HEK293 (cell line): ENCODE measurements around the gene SLC17A3.

Experiments used
- CTCF ChIA-PET: fragments of 350-600 bp; formaldehyde crosslinking; extraction: SDS; loops from one replicate; lab custom pipeline; 2021; ENCODE audit warnings: antibody characterized with exemption; lab: Yijun Ruan, JAX
- POLR2A ChIA-PET: fragments of 300-600 bp; formaldehyde crosslinking; extraction: SDS; loops from one replicate; lab custom pipeline; 2020; ENCODE audit warnings: antibody characterized with exemption, inconsistent platforms; lab: Yijun Ruan, JAX
- H3K27ac ChIP-seq: fragments of 200-500 bp; sonication (Bioruptor generic); 2 replicates; pipeline ENCODE4 v1.5.1; 2014; ENCODE audit warnings: low read depth, low read length, control low read depth, inconsistent platforms; ENCODE audit errors: extremely low read depth
- H3K36me3 ChIP-seq, 2 experiments: fragments of 200-500 bp in 1 of 2; sonication (Bioruptor generic) in 1 of 2; 1 replicate in 1 of 2; 2 replicates in 1 of 2; pipeline ENCODE4 v1.5.1; 2014 to 2017; ENCODE audit warnings: inconsistent platforms in 2 of 2, low read length in 2 of 2; ENCODE audit not compliant: control insufficient read depth in 2 of 2, insufficient read depth in 1 of 2
- H3K4me1 ChIP-seq: fragments of 200-500 bp; sonication (Bioruptor generic); 2 replicates; pipeline ENCODE4 v1.5.1; 2014; ENCODE audit warnings: mild to moderate bottlenecking, low read length, inconsistent platforms; ENCODE audit not compliant: control insufficient read depth, insufficient read depth
- H3K4me3 ChIP-seq: 2 replicates; pipeline ENCODE4 v1.5.1; 2011; ENCODE audit warnings: low read depth, mild to moderate bottlenecking, control low read depth, low read length, moderate library complexity
- H3K9me3 ChIP-seq: fragments of 200-500 bp; sonication (Bioruptor generic); 2 replicates; pipeline ENCODE4 v1.5.1; 2014; ENCODE audit warnings: low read depth, low read length, inconsistent platforms; ENCODE audit not compliant: control insufficient read depth, insufficient read depth
- AEBP2 ChIP-seq: fragments of 450-650 bp; formaldehyde crosslinking; IDR thresholded peaks from 2 replicates; pipeline ENCODE4 v1.5.1; 2016; ENCODE audit warnings: missing biosample characterization, missing genetic modification characterization, borderline replicate concordance
- GLIS1 ChIP-seq: fragments of 450-650 bp; formaldehyde crosslinking; IDR thresholded peaks from 2 replicates; pipeline ENCODE4 v1.5.1; 2016; ENCODE audit warnings: missing biosample characterization, missing genetic modification characterization
- GLIS2 ChIP-seq: fragments of 450-650 bp; formaldehyde crosslinking; IDR thresholded peaks from 2 replicates; pipeline ENCODE4 v1.5.1; 2016; ENCODE audit warnings: missing biosample characterization, missing genetic modification characterization
- HIC1 ChIP-seq: fragments of 450-650 bp; formaldehyde crosslinking; IDR thresholded peaks from 2 replicates; pipeline ENCODE4 v1.5.1; 2016; ENCODE audit warnings: missing biosample characterization, missing genetic modification characterization
- INSM2 ChIP-seq: fragments of 450-650 bp; formaldehyde crosslinking; IDR thresholded peaks from 2 replicates; pipeline ENCODE4 v1.5.1; 2016; ENCODE audit warnings: missing biosample characterization, missing genetic modification characterization
- OSR2 ChIP-seq: fragments of 450-650 bp; formaldehyde crosslinking; IDR thresholded peaks from 2 replicates; pipeline ENCODE4 v1.5.1; 2016; ENCODE audit warnings: missing biosample characterization, missing genetic modification characterization
- PRDM10 ChIP-seq: fragments of 450-650 bp; formaldehyde crosslinking; IDR thresholded peaks from 2 replicates; pipeline ENCODE4 v1.5.1; 2016; ENCODE audit warnings: missing biosample characterization, missing genetic modification characterization
- SCRT1 ChIP-seq: fragments of 450-650 bp; formaldehyde crosslinking; IDR thresholded peaks from 2 replicates; pipeline ENCODE4 v1.5.1; 2016; ENCODE audit warnings: missing biosample characterization, missing genetic modification characterization, borderline replicate concordance
- ZFHX2 ChIP-seq: fragments of 450-650 bp; formaldehyde crosslinking; conservative IDR thresholded peaks from 2 replicates; pipeline ENCODE4 v1.5.1; 2016; ENCODE audit warnings: missing biosample characterization, missing genetic modification characterization
- ZFP3 ChIP-seq: fragments of 450-650 bp; formaldehyde crosslinking; IDR thresholded peaks from 2 replicates; pipeline ENCODE4 v1.5.1; 2016; ENCODE audit warnings: low read depth, missing biosample characterization, missing genetic modification characterization
- ZFP37 ChIP-seq: fragments of 450-650 bp; formaldehyde crosslinking; IDR thresholded peaks from 2 replicates; pipeline ENCODE4 v1.5.1; 2016; ENCODE audit warnings: missing biosample characterization, missing genetic modification characterization
- ZNF140 ChIP-seq: fragments of 450-650 bp; formaldehyde crosslinking; IDR thresholded peaks from 2 replicates; pipeline ENCODE4 v1.5.1; 2016; ENCODE audit warnings: missing biosample characterization, missing genetic modification characterization
- ZNF148 ChIP-seq: fragments of 450-650 bp; formaldehyde crosslinking; IDR thresholded peaks from 2 replicates; pipeline ENCODE4 v1.5.0; 2017; ENCODE audit warnings: missing biosample characterization, missing genetic modification characterization, borderline replicate concordance
- ZNF174 ChIP-seq: fragments of 450-650 bp; formaldehyde crosslinking; IDR thresholded peaks from 2 replicates; pipeline ENCODE4 v1.5.0; 2017; ENCODE audit warnings: missing biosample characterization, mild to moderate bottlenecking, missing genetic modification characterization
- ZNF2 ChIP-seq: fragments of 450-650 bp; formaldehyde crosslinking; IDR thresholded peaks from 2 replicates; pipeline ENCODE4 v1.5.1; 2016; ENCODE audit warnings: missing biosample characterization, missing genetic modification characterization
- ZNF274 ChIP-seq, 2 experiments: fragments of 200-500 bp in 1 of 2; fragments of 450-650 bp in 1 of 2; sonication (Bioruptor generic) in 1 of 2; formaldehyde crosslinking in 1 of 2; IDR thresholded peaks; 2 replicates each; pipeline versions ENCODE4 v1.5.1 to v1.6.1; 2014 to 2016; ENCODE audit warnings: borderline replicate concordance in 1 of 2, inconsistent platforms in 1 of 2, low read length in 1 of 2, missing biosample characterization in 1 of 2, missing genetic modification characterization in 1 of 2
- ZNF354C ChIP-seq: fragments of 450-650 bp; formaldehyde crosslinking; IDR thresholded peaks from 2 replicates; pipeline ENCODE4 v1.5.1; 2016; ENCODE audit warnings: missing biosample characterization, missing genetic modification characterization, low read depth, borderline replicate concordance
- ZNF426 ChIP-seq: fragments of 450-650 bp; formaldehyde crosslinking; IDR thresholded peaks from 2 replicates; pipeline ENCODE4 v1.5.1; 2017; ENCODE audit warnings: missing biosample characterization, missing genetic modification characterization, mild to moderate bottlenecking, inconsistent platforms, moderate library complexity
- ZNF580 ChIP-seq: fragments of 450-650 bp; formaldehyde crosslinking; IDR thresholded peaks from 2 replicates; pipeline ENCODE4 v1.5.1; 2016; ENCODE audit warnings: missing biosample characterization, missing genetic modification characterization
- ZNF596 ChIP-seq: fragments of 450-650 bp; IDR thresholded peaks from 2 replicates; pipeline ENCODE4 v1.5.0; 2018; ENCODE audit warnings: missing biosample characterization, mild to moderate bottlenecking, missing genetic modification characterization, moderate library complexity
- ZNF623 ChIP-seq: fragments of 450-650 bp; formaldehyde crosslinking; IDR thresholded peaks from 2 replicates; pipeline ENCODE4 v1.5.1; 2016; ENCODE audit warnings: missing biosample characterization, missing genetic modification characterization
- ZNF626 ChIP-seq: fragments of 450-650 bp; sonication (Bioruptor Pico); formaldehyde crosslinking; IDR thresholded peaks from 2 replicates; pipeline ENCODE4 v1.5.1; 2018; ENCODE audit warnings: missing biosample characterization, missing genetic modification characterization, inconsistent platforms
- ZNF629 ChIP-seq: fragments of 450-650 bp; formaldehyde crosslinking; IDR thresholded peaks from 2 replicates; pipeline ENCODE4 v1.5.1; 2017; ENCODE audit warnings: missing biosample characterization, missing genetic modification characterization
- ZNF791 ChIP-seq: fragments of 450-650 bp; formaldehyde crosslinking; IDR thresholded peaks from 2 replicates; pipeline ENCODE4 v1.5.1; 2016; ENCODE audit warnings: missing biosample characterization, missing genetic modification characterization

Gene SLC17A3

GRCh38 chr6:25874118-25874517 lies at the start of gene SLC17A3:
SLC17A3 (minus strand) TSS chr6:25874243; CDS start chr6:25868387, 5,856 bp downstream.
- Histone ChIP-seq H3K9me3 (no peaks in the 10 kb centered on the region), H3K36me3 (no peaks in the 10 kb centered on the region), H3K4me3 (no peak within 1 kb of the TSS), H3K27ac (no peak within 1 kb of the TSS), H3K4me1 (no peaks in the 10 kb centered on the region)
- no peak for TF ChIP-seq ZNF626
- no peak for TF ChIP-seq AEBP2
- TF ChIP-seq ZNF174 (tag by site-specific recombination) = no peak
- TF ChIP-seq ZNF354C (tag by site-specific recombination) = no peak
- no peak for TF ChIP-seq ZNF148
- no peak for TF ChIP-seq ZNF791 (tag by site-specific recombination)
- no peak for TF ChIP-seq GLIS1 (tag by site-specific recombination)
- TF ChIP-seq GLIS2 = no peak
- TF ChIP-seq SCRT1 (tag by site-specific recombination) = no peak
- no peak for TF ChIP-seq ZFHX2 (tag by site-specific recombination)
- TF ChIP-seq ZNF2 = no peak
- POLR2A ChIA-PET = no interaction called here
- CTCF ChIA-PET = interaction anchor here (0.7 to 1.2 kb wide), 3 partner anchors 17 to 317 kb away, joined by 3 to 6 read pairs (median 3); no protein-coding TSS in a partner anchor

- ChIA-PET POLR2A (no interaction called here), CTCF (no interaction called here)
- Histone ChIP-seq H3K9me3 (no peaks in the 10 kb centered on the region), H3K4me1 (no peaks in the 10 kb centered on the region), H3K36me3 (no peaks in the 10 kb centered on the region), H3K27ac (no peak overlapping the region), H3K4me3 (no peak overlapping the region)
- no peak for TF ChIP-seq OSR2 (tag by site-specific recombination)
- no peak for TF ChIP-seq ZNF140 (tag by site-specific recombination)
- TF ChIP-seq ZFP3 (tag by site-specific recombination) = no peak
- TF ChIP-seq PRDM10 (tag by site-specific recombination) = no peak
- no peak for TF ChIP-seq INSM2
- no peak for TF ChIP-seq ZNF426 (tag by site-specific recombination)
- no peak for TF ChIP-seq ZNF580
- no peak for TF ChIP-seq GLIS1 (tag by site-specific recombination)
- no peak for TF ChIP-seq ZNF274 (IDR thresholded peaks at IDR 0.05; ENCODE audit: low read length)
- TF ChIP-seq ZNF274 (tag by site-specific recombination; IDR thresholded peaks at IDR 0.05; ENCODE audit: borderline replicate concordance) = no peak
- TF ChIP-seq ZFP37 (tag by site-specific recombination) = no peak
- TF ChIP-seq ZNF596 = no peak
- no peak for TF ChIP-seq ZNF623 (tag by site-specific recombination)
- TF ChIP-seq HIC1 (tag by site-specific recombination) = no peak
- no peak for TF ChIP-seq ZNF629
Observed at GRCh38 chr6:25922301-25922700, 48.3 kb upstream of the SLC17A3 start.
